Measurements from ENCODE around the gene RPAIN. TPM values are rescaled to one million over a fixed set of nuclear protein-coding genes. Genes with fewer than 3 reads are reported as not detected.

Gene RPAIN
- 39.0 and 44.1 TPM in 2 replicates for total RNA-seq

GRCh38 chr17:5419959-5420653, at the start of gene RPAIN:
Gene RPAIN, plus strand, starts transcription at chr17:5420182. Its CDS starts 29 bp downstream, at chr17:5420211.

GRCh38 chr17:5419356-5419958, 525 bp upstream of the RPAIN start, which contains the start of gene NUP88:
Gene NUP88, minus strand, starts transcription at chr17:5419662. Its CDS starts 12 bp downstream, at chr17:5419650.

GRCh38 chr17:5438716-5439445, 18.9 kb downstream of the RPAIN start, which contains the start of gene C1QBP:
Gene C1QBP, minus strand, starts transcription at chr17:5439155. Its CDS starts 82 bp downstream, at chr17:5439073.

Other genes starting within 250 kb of the RPAIN start
- gene ZNF594, start 228.3 kb upstream of the RPAIN start, total RNA-seq = 1.8 and 12.4 TPM in 2 replicates
- gene SCIMP, start 185.3 kb upstream of the RPAIN start, total RNA-seq = not detected in 2 replicates
- 23.7 and 24.8 TPM in 2 replicates for gene RABEP1, start 137.9 kb upstream of the RPAIN start, total RNA-seq
- 44.3 and 87.4 TPM in 2 replicates for gene NUP88, start 520 bp upstream of the RPAIN start, total RNA-seq
- gene C1QBP, start 19.0 kb downstream of the RPAIN start, total RNA-seq = 189 and 235 TPM in 2 replicates
- gene DHX33, start 48.8 kb downstream of the RPAIN start, total RNA-seq = 7.6 and 10.1 TPM in 2 replicates
- 39.7 and 43.6 TPM in 2 replicates for gene DERL2, start 66.0 kb downstream of the RPAIN start, total RNA-seq
- 14.2 and 21.7 TPM in 2 replicates for gene MIS12, start 66.4 kb downstream of the RPAIN start, total RNA-seq
- gene NLRP1, start 164.3 kb downstream of the RPAIN start, total RNA-seq = 34.5 and 40.4 TPM in 2 replicates